B cell (primary cell): ENCODE data around the gene TJP3. TPM values are rescaled to one million over a fixed set of nuclear protein-coding genes. Genes with fewer than 3 reads are reported as not detected.

Experiments
- ATAC-seq: fragments of 200-7000 bp; cut with Tn5 transposase; one replicate; pipeline ENCODE4 v1.10.0; 2021; ENCODE audit warnings: low read depth, mild to moderate bottlenecking, moderate number of reproducible peaks, moderate library complexity
- CTCF ChIA-PET: fragments of 350-600 bp; sonication (Branson Sonifier 250); formaldehyde crosslinking; loops from one replicate; lab custom pipeline; 2021; ENCODE audit warnings: antibody characterized with exemption, inconsistent platforms; lab: Charles Lee
- POLR2A ChIA-PET: fragments of 350-600 bp; sonication (Branson Sonifier 250); formaldehyde crosslinking; loops from one replicate; lab custom pipeline; 2021; ENCODE audit warnings: antibody characterized with exemption; lab: Charles Lee
- DNase-seq: peaks from one replicate; pipeline ENCODE4 v3.0.0; 2013
- H2AFZ ChIP-seq: 2 replicates; pipeline ENCODE4 v1.6.1; 2012; ENCODE audit warnings: mild to moderate bottlenecking, low read depth, low read length; ENCODE audit not compliant: insufficient read depth, poor library complexity, severe bottlenecking
- H3K27ac ChIP-seq, 2 donors: 1 replicate in 1 of 2; 2 replicates in 1 of 2; pipeline ENCODE4 v1.5.1; 2012 to 2013; ENCODE audit warnings: low read length in 2 of 2, mild to moderate bottlenecking in 2 of 2, moderate library complexity in 1 of 2
- H3K27me3 ChIP-seq, 4 experiments: fragments of 200-600 bp in 1 of 4; sonication (generic) in 1 of 4; replicated peaks in 1 of 4; 1 replicate in 2 of 4; 2 replicates in 2 of 4; pipeline versions ENCODE4 v1.6.1 to v1.7.0; 2013 to 2016; ENCODE audit warnings: low read length in 3 of 4, mild to moderate bottlenecking in 2 of 4, mixed read lengths in 1 of 4, moderate library complexity in 1 of 4; ENCODE audit not compliant: insufficient read depth in 4 of 4, control insufficient read depth in 3 of 4; ENCODE audit errors: control extremely low read depth in 1 of 4
- H3K36me3 ChIP-seq, 2 experiments: replicated peaks in 1 of 2; 1 replicate in 1 of 2; 2 replicates in 1 of 2; pipeline versions ENCODE4 v1.6.1 to v1.7.1; 2013; ENCODE audit warnings: low read length in 1 of 2; ENCODE audit not compliant: insufficient read depth in 2 of 2, control insufficient read depth in 1 of 2; ENCODE audit errors: control extremely low read depth in 1 of 2, extremely low read depth in 1 of 2
- H3K4me1 ChIP-seq, 2 donors: fragments of 200-600 bp in 1 of 2; sonication (generic) in 1 of 2; 1 replicate in 1 of 2; 2 replicates in 1 of 2; pipeline versions ENCODE4 v1.5.1 to v1.6.1; 2013 to 2017; ENCODE audit warnings: low read length in 2 of 2; ENCODE audit not compliant: control insufficient read depth in 2 of 2, insufficient read depth in 2 of 2
- H3K4me2 ChIP-seq: replicated peaks from 2 replicates; pipeline ENCODE3; 2012; ENCODE audit warnings: mild to moderate bottlenecking, low read depth, low read length; ENCODE audit not compliant: poor library complexity, severe bottlenecking
- H3K4me3 ChIP-seq, 5 experiments: fragments of 200-600 bp in 1 of 5; sonication (generic) in 1 of 5; 1 replicate in 3 of 5; 2 replicates in 2 of 5; pipeline versions ENCODE4 v1.5.1 to v1.7.0; 2011 to 2016; ENCODE audit warnings: low read length in 4 of 5, mild to moderate bottlenecking in 4 of 5, low read depth in 2 of 5, control low read depth in 1 of 5, moderate library complexity in 1 of 5; ENCODE audit not compliant: insufficient read depth in 1 of 5; ENCODE audit errors: control extremely low read depth in 1 of 5, extremely low read depth in 1 of 5
- H3K79me2 ChIP-seq: fragments of 200-600 bp; sonication (generic); one replicate; pipeline ENCODE4 v1.6.0; 2016; ENCODE audit warnings: low read length; ENCODE audit not compliant: control insufficient read depth, insufficient read depth
- H3K9ac ChIP-seq: fragments of 200-600 bp; sonication (generic); 2 replicates; pipeline ENCODE4 v1.6.1; 2017; ENCODE audit warnings: mild to moderate bottlenecking, low read length, moderate library complexity
- H3K9me3 ChIP-seq, 3 donors: one replicate each; pipeline versions ENCODE4 v1.6.1 to v1.7.1; 2013; ENCODE audit warnings: low read length in 2 of 3; ENCODE audit not compliant: control insufficient read depth in 2 of 3, insufficient read depth in 1 of 3; ENCODE audit errors: control extremely low read depth in 1 of 3
- H4K20me1 ChIP-seq: 2 replicates; pipeline ENCODE4 v1.6.0; 2012; ENCODE audit warnings: mild to moderate bottlenecking, low read length; ENCODE audit not compliant: insufficient read depth, control insufficient read depth, poor library complexity, severe bottlenecking
- H3K27ac Mint-ChIP-seq: one replicate; pipeline ENCODE4 v1.8.0; 2021; ENCODE audit warnings: mixed read lengths
- H3K27me3 Mint-ChIP-seq: one replicate; pipeline ENCODE4 v1.8.0; 2021; ENCODE audit warnings: mixed read lengths
- H3K4me1 Mint-ChIP-seq: one replicate; pipeline ENCODE4 v1.8.0; 2021; ENCODE audit warnings: mixed read lengths
- H3K4me3 Mint-ChIP-seq: one replicate; pipeline ENCODE4 v1.8.0; 2021; ENCODE audit warnings: mixed read lengths
- H3K9me3 Mint-ChIP-seq: one replicate; pipeline ENCODE4 v1.8.0; 2022; ENCODE audit warnings: mixed read lengths; ENCODE audit not compliant: insufficient read depth
- EZH2 ChIP-seq: IDR thresholded peaks from 2 replicates; pipeline ENCODE4 v1.6.1; 2012; ENCODE audit warnings: borderline replicate concordance, low read depth, mild to moderate bottlenecking, moderate library complexity, low read length; ENCODE audit not compliant: insufficient read depth, poor library complexity, severe bottlenecking
- WGBS: methylation state at CpG from one replicate; pipeline ENCODE4 v1.1.5; 2013; ENCODE audit warnings: missing lambda C conversion rate; ENCODE audit not compliant: insufficient coverage; 5-methylcytosine and 5-hydroxymethylcytosine counted together
- intact Hi-C: fragments of 100-400 bp; cut with micrococcal nuclease; formaldehyde crosslinking; loops from one replicate; pipeline ENCODE4 v1.10.0; 2022
- polyA plus RNA-seq: library from polyadenylated mRNA; depleted of rRNA; stranded (reverse); fragments of >200 nt; gene quantifications from 2 replicates; pipeline ENCODE4 v1.2.3, GENCODE V29; 2012
- total RNA-seq, 2 donors: library from RNA; stranded (reverse); fragments of 120-200 nt in 1 of 2; gene quantifications; 1 replicate in 1 of 2; 2 replicates in 1 of 2; pipeline versions ENCODE4 v1.2.3 to v1.2.4, GENCODE V29; 2013 to 2022
- TF ChIP-seq, protein P1 (sequence below): fragments of 200-600 bp; IDR thresholded peaks from one replicate; pipeline ENCODE4 v1.8.0; 2022; ENCODE audit warnings: antibody characterized with exemption, mild to moderate bottlenecking

The TJP3 gene
- total and polyA plus RNA-seq, 2 donors (not counting 1 experiment from before 2014, with no cell fraction given) = 2.1 to 2.9 TPM

- no peak for DNase-seq
- Histone ChIP-seq H3K27ac (no peak overlapping the region), H2AFZ (no peak overlapping the region), H3K9ac (no peak overlapping the region), H3K27me3 (no peaks in the 10 kb centered on the region), H3K79me2 (peaks cover 62% of the 10 kb centered on the region), H3K4me1 (peaks cover 16% of the 10 kb centered on the region in 2 donors), H3K4me2 (no peak overlapping the region), H4K20me1 (peaks cover 63% of the 10 kb centered on the region), H3K36me3 (no peaks in the 10 kb centered on the region), H3K9me3 (peaks cover 0 to 9% (median 0%) of the 10 kb centered on the region in 3 donors), H3K4me3 (no peak overlapping the region)
- ChIA-PET POLR2A (no interaction called here), CTCF (interaction anchor here (0.6 to 1.5 kb wide), 6 partner anchors 24 to 472 kb away, joined by 3 to 5 read pairs (median 3); partner anchors contain the start of gene MRPL54)
- no peak for ATAC-seq
- Mint-ChIP-seq H3K27me3 (no peaks in the 10 kb centered on the region), H3K9me3 (no peaks in the 10 kb centered on the region), H3K4me1 (peaks cover 43% of the 10 kb centered on the region), H3K4me3 (no peak overlapping the region), H3K27ac (no peak overlapping the region)
- WGBS = 99% methylated on average over 14 of the region's 18 CpGs
- no peak for TF ChIP-seq EZH2
- TF ChIP-seq, protein P1, sequence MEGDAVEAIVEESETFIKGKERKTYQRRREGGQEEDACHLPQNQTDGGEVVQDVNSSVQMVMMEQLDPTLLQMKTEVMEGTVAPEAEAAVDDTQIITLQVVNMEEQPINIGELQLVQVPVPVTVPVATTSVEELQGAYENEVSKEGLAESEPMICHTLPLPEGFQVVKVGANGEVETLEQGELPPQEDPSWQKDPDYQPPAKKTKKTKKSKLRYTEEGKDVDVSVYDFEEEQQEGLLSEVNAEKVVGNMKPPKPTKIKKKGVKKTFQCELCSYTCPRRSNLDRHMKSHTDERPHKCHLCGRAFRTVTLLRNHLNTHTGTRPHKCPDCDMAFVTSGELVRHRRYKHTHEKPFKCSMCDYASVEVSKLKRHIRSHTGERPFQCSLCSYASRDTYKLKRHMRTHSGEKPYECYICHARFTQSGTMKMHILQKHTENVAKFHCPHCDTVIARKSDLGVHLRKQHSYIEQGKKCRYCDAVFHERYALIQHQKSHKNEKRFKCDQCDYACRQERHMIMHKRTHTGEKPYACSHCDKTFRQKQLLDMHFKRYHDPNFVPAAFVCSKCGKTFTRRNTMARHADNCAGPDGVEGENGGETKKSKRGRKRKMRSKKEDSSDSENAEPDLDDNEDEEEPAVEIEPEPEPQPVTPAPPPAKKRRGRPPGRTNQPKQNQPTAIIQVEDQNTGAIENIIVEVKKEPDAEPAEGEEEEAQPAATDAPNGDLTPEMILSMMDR = no peak
- intact Hi-C loops = no loop called here
These were observed 16.5 kb upstream of the TJP3 start for GRCh38 chr19:3691726-3692125.

- Histone ChIP-seq H3K79me2 (peaks cover 69% of the 10 kb centered on the region), H3K4me1 (peaks cover 12 to 13% of the 10 kb centered on the region in 2 donors), H3K9ac (no peak overlapping the region), H3K4me2 (no peak overlapping the region), H4K20me1 (peaks cover 69% of the 10 kb centered on the region), H3K27me3 (no peaks in the 10 kb centered on the region), H3K9me3 (peaks cover 0 to 9% (median 0%) of the 10 kb centered on the region in 3 donors), H2AFZ (no peak overlapping the region), H3K27ac (no peak overlapping the region), H3K4me3 (no peak overlapping the region), H3K36me3 (no peaks in the 10 kb centered on the region)
- POLR2A ChIA-PET = no interaction called here
- H3K27me3 Mint-ChIP-seq = no peaks in the 10 kb centered on the region
- no peak overlapping the region for H3K4me3 Mint-ChIP-seq
- no peak for TF ChIP-seq EZH2
- TF ChIP-seq, protein P1 = peak; percentile 69
- CTCF ChIA-PET = interaction anchor here (0.6 to 1.5 kb wide), 9 partner anchors 12 to 472 kb away, joined by 3 to 5 read pairs (median 3); partner anchors contain the start of gene MRPL54
- peak; percentile 52 for DNase-seq
- peaks cover 39% of the 10 kb centered on the region for H3K4me1 Mint-ChIP-seq
- peak overlapping the region; percentile 59 for H3K27ac Mint-ChIP-seq
- peak; percentile 21 for ATAC-seq
- 94% methylated on average over 25 of the region's 25 CpGs for WGBS
- intact Hi-C loops = no loop called here
- no peaks in the 10 kb centered on the region for H3K9me3 Mint-ChIP-seq
These were observed 15.8 kb upstream of the TJP3 start for GRCh38 chr19:3692141-3693024.
